ENCODE data around the gene POLE. TPM values are rescaled to one million over a fixed set of nuclear protein-coding genes. Genes with fewer than 3 reads are reported as not detected.

Gene POLE
- total RNA-seq, 4 donors from 2014 or later, result 15.8 to 60.8 (median 27.1) TPM

- DNase-seq (ENCODE audit: low spot score) (no peak), ATAC-seq (ENCODE audit: low FRiP score) (no peak)
- TF ChIP-seq, protein P1, sequence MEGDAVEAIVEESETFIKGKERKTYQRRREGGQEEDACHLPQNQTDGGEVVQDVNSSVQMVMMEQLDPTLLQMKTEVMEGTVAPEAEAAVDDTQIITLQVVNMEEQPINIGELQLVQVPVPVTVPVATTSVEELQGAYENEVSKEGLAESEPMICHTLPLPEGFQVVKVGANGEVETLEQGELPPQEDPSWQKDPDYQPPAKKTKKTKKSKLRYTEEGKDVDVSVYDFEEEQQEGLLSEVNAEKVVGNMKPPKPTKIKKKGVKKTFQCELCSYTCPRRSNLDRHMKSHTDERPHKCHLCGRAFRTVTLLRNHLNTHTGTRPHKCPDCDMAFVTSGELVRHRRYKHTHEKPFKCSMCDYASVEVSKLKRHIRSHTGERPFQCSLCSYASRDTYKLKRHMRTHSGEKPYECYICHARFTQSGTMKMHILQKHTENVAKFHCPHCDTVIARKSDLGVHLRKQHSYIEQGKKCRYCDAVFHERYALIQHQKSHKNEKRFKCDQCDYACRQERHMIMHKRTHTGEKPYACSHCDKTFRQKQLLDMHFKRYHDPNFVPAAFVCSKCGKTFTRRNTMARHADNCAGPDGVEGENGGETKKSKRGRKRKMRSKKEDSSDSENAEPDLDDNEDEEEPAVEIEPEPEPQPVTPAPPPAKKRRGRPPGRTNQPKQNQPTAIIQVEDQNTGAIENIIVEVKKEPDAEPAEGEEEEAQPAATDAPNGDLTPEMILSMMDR (IDR thresholded peaks at IDR 0.05), result no peak
Observed at GRCh38 chr12:132658149-132658894, 28.8 kb downstream of the POLE start.

DNA sequence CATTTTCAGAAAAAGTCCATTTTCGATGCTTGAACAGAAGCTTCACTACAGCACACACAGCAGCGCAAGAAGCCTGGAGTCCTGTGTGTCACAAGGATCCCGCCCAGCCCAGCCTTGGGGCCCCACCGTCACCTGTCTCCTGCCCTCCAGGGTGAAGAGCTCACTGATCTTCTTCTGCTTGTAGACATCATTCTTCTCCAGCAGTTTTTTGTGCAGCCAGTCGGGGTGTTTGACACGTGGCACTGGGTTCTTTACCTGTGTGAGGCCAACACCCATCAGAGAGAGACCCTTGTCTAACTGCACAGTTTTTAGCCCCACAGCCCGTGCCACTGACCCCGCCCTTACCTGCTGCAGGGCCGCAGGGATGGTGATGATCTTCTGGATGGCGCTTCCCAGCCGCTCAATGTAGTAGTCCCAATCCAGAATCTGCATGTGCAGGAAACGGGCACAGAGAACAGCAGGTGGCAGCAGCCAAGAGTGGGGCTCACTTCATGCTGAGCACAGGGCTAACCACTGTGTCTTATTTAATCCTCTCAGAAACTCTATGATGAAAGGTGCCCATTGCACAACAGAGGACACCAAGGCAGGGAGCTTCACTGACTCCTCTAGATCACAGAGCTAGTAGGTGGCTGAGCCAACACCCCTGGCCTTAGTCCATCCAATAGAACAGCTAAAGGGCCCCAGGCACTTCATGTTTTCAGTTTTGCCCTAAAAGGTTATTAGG, 30.0 kb downstream of the POLE start:
- DNase-seq (ENCODE audit: low spot score), result no peak
- no peak for ATAC-seq (ENCODE audit: low FRiP score)

GRCh38 chr12:132653567-132654290, 33.4 kb downstream of the POLE start:
- TF ChIP-seq, protein P1 (IDR thresholded peaks at IDR 0.05), result no peak
- ATAC-seq (ENCODE audit: low FRiP score) (no peak), DNase-seq (ENCODE audit: low spot score) (no peak)

More for the DNA sequence above, 30.0 kb downstream of the POLE start:
- TF ChIP-seq, protein P1 (IDR thresholded peaks at IDR 0.05), result no peak

DNA sequence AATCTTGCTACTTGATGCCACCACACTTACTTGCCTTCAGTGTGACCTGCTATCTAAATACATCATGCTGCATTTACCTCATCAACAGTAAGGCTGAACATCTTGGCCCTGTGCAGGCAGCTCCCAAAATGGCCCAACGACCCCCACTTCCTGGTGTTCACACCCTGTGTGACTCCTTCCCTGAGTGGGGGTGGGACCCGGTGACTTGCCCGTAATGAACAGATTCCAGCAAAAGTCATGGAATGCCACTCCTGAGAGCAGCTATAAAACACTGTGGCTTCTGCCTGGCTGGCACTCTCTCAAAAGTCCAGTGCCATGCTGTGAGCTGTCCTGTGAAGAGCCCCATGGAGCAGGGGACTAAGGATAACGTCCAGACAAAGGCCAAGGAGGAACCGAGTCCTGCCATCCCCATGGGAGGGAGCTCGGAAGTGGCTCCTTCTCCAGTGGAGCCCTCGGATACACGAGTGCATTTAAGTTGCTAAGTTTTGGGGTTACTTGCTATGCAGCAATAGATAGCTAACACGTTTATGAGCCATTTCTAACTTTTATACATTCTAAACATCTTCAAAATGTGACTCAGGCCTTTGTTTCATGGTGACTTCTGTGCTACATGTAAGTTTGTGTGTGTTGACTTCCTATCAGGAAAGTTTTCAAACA, 35.6 kb downstream of the POLE start:
- DNase-seq (ENCODE audit: low spot score) (no peak), ATAC-seq (ENCODE audit: low FRiP score) (no peak)
- TF ChIP-seq, protein P1 (IDR thresholded peaks at IDR 0.05), result no peak

- TF ChIP-seq, protein P1 (IDR thresholded peaks at IDR 0.05), result no peak
- no peak for DNase-seq (ENCODE audit: low spot score)
- ATAC-seq (ENCODE audit: low FRiP score), result no peak
Observed at GRCh38 chr12:132649226-132649945, 37.8 kb downstream of the POLE start.

DNA sequence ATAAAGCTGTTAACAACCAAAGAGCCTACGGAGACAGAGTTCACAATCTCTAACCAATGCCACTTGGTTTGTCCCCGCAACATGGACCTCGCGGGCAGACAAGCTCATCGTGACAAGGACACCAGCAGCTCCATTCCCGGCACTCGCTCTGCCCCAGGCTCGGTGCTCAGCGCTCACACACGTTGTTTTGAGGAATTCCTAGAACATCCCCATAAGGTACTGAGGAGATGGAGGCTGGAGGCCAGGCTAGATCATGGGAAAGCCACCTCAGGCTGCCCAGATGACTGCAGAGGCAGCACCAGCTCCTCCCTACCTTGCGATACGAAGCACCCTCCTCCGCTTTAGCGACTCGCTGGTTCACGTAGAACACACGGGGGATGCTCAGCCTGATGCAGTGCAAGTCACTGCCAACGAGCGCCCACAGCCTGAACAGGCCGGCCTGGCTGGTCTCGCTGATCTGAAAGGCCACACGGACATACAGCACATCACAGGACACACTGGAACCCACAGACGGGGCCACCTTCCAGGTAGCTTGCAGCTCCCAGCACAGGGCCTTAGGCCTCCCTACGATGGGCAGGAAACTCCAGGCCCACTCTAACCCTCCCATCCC, 38.4 kb downstream of the POLE start:
- no peak for ATAC-seq (ENCODE audit: low FRiP score)
- DNase-seq (ENCODE audit: low spot score), result no peak
- TF ChIP-seq, protein P1 (IDR thresholded peaks at IDR 0.05), result no peak

All from omental fat pad (tissue), 4 donors.